GM23338 (cell line): Measurements from ENCODE around the gene APOBR. TPM values are rescaled to one million over a fixed set of nuclear protein-coding genes. Genes with fewer than 3 reads are reported as not detected.

Experiments
- ATAC-seq: fragments of 200-7000 bp; cut with Tn5 transposase; 3 replicates; pipeline ENCODE4 v1.9.1; 2020
- DNase-seq: peaks from one replicate; pipeline ENCODE4 v3.0.0-alpha.2; 2015; ENCODE audit warnings: low spot score
- H2AFZ ChIP-seq: fragments of 200-600 bp; sonication (generic); 2 replicates; pipeline ENCODE4 v1.8.0; 2016; ENCODE audit warnings: antibody characterized with exemption, mild to moderate bottlenecking, moderate library complexity
- H3F3A ChIP-seq: fragments of 200-600 bp; sonication (generic); replicated peaks from 2 replicates; pipeline ENCODE4 v1.8.0; 2017; ENCODE audit warnings: antibody characterized with exemption, mixed run types, low read depth
- H3K27ac ChIP-seq: fragments of 200-600 bp; sonication (generic); 2 replicates; pipeline ENCODE4 v1.6.1; 2016; ENCODE audit warnings: low read depth
- H3K27me3 ChIP-seq: fragments of 200-600 bp; sonication (generic); 2 replicates; pipeline ENCODE4 v1.8.0; 2016; ENCODE audit warnings: mild to moderate bottlenecking, mixed run types, moderate library complexity; ENCODE audit not compliant: insufficient read depth
- H3K36me3 ChIP-seq: fragments of 200-600 bp; sonication (generic); 2 replicates; pipeline ENCODE4 v1.8.0; 2016; ENCODE audit warnings: mild to moderate bottlenecking; ENCODE audit not compliant: insufficient read depth
- H3K4me1 ChIP-seq: fragments of 200-600 bp; sonication (generic); 2 replicates; pipeline ENCODE4 v1.8.0; 2016; ENCODE audit warnings: mild to moderate bottlenecking, moderate library complexity; ENCODE audit not compliant: insufficient read depth
- H3K4me2 ChIP-seq: fragments of 200-600 bp; sonication (generic); 2 replicates; pipeline ENCODE4 v1.7.1; 2017; ENCODE audit warnings: mixed run types
- H3K4me3 ChIP-seq: fragments of 200-600 bp; sonication (generic); 2 replicates; pipeline ENCODE4 v1.6.1; 2016; ENCODE audit warnings: mixed run types
- H3K79me2 ChIP-seq: fragments of 200-600 bp; sonication (generic); replicated peaks from 2 replicates; pipeline ENCODE4 v1.8.0; 2017; ENCODE audit warnings: mild to moderate bottlenecking; ENCODE audit not compliant: insufficient read depth
- H3K9me2 ChIP-seq: fragments of 200-600 bp; sonication (generic); 2 replicates; pipeline ENCODE4 v1.8.0; 2017; ENCODE audit not compliant: insufficient read depth
- H4K20me1 ChIP-seq: fragments of 200-600 bp; sonication (generic); replicated peaks from 2 replicates; pipeline ENCODE4 v1.8.0; 2017; ENCODE audit warnings: mild to moderate bottlenecking; ENCODE audit not compliant: insufficient read depth
- H3K27ac Mint-ChIP-seq: 2 replicates; pipeline ENCODE4 v1.8.0; 2020; ENCODE audit warnings: inconsistent platforms, mild to moderate bottlenecking, moderate library complexity, mixed read lengths
- H3K27me3 Mint-ChIP-seq: 3 replicates; pipeline ENCODE4 v1.8.0; 2022; ENCODE audit warnings: low read depth, mild to moderate bottlenecking, moderate library complexity, mixed read lengths, inconsistent platforms; ENCODE audit not compliant: insufficient read depth, poor library complexity
- H3K36me3 Mint-ChIP-seq: 3 replicates; pipeline ENCODE4 v1.8.0; 2021; ENCODE audit warnings: low read depth, mild to moderate bottlenecking, inconsistent platforms, moderate library complexity, mixed read lengths
- H3K4me1 Mint-ChIP-seq: 3 replicates; pipeline ENCODE4 v1.8.0; 2020; ENCODE audit warnings: mild to moderate bottlenecking, inconsistent platforms, mixed read lengths
- H3K4me3 Mint-ChIP-seq: 3 replicates; pipeline ENCODE4 v1.8.0; 2021; ENCODE audit warnings: moderate library complexity, mild to moderate bottlenecking, inconsistent platforms, mixed read lengths
- H3K9me3 Mint-ChIP-seq: 3 replicates; pipeline ENCODE4 v1.8.0; 2020; ENCODE audit warnings: moderate library complexity, mild to moderate bottlenecking, inconsistent platforms, mixed read lengths
- EZH2phosphoT487 ChIP-seq: fragments of 200-600 bp; sonication (generic); IDR thresholded peaks from one replicate; pipeline ENCODE4 v1.8.1; 2018; ENCODE audit warnings: antibody characterized with exemption; ENCODE audit not compliant: unreplicated experiment
- JUNB ChIP-seq: IDR thresholded peaks from one replicate; pipeline ENCODE4 v1.6.1; 2016; ENCODE audit warnings: antibody characterized with exemption; ENCODE audit not compliant: unreplicated experiment
- POLR2AphosphoS5 ChIP-seq: IDR thresholded peaks from 2 replicates; pipeline ENCODE4 v1.6.1; 2016; ENCODE audit warnings: antibody characterized with exemption, low read depth
- ZNF331 ChIP-seq: fragments of 250-450 bp; sonication (Bioruptor Pico); IDR thresholded peaks from 2 replicates; pipeline ENCODE4 v1.5.0; 2020; ENCODE audit warnings: low read depth, mild to moderate bottlenecking, moderate library complexity
- polyA plus RNA-seq: library from polyadenylated mRNA; unstranded; fragments of >200 nt; fragmentation: Nextera tagmentation; extraction: Ambion mirVana; gene quantifications from 2 replicates; pipeline ENCODE4 v1.2.1, GENCODE V29; 2016
- total RNA-seq: library from RNA; depleted of rRNA; stranded (reverse); fragments of >200 nt; shearing (Covaris generic); gene quantifications from 2 replicates; pipeline ENCODE4 v1.2.3, GENCODE V29; 2014
- TF ChIP-seq, protein P1 (sequence below): fragments of 250-450 bp; sonication (Bioruptor Pico); IDR thresholded peaks from 2 replicates; pipeline ENCODE4 v1.5.0; 2020; ENCODE audit warnings: mild to moderate bottlenecking, moderate library complexity

APOBR gene
- total and polyA plus RNA-seq, 2 experiments from 2014 or later: 0.07 TPM; not detected in 1

DNA sequence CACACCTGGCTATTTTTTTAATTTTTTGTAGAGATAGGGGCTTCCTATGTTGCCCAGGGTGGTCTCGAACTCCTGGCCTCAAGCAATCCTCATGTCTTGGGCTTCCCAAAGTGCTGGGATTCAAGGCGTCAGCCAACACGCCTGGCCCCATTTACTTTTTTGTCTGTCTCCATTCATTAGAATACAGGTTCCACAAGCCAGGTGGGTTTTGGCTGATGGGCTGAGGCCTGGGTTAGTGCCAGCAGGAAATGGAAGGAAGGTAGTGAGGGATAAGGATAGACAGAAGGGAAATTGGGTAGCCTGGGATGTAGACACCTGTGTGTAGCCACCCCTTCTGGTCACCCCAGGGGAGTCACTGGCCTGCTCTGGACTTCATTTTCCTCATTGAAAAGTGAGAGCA, 16.6 kb downstream of the APOBR start:
- H3K4me1 ChIP-seq: no peaks in the 10 kb centered on the region
- H3F3A ChIP-seq: no peaks in the 10 kb centered on the region
- Mint-ChIP-seq H3K27ac (peak overlapping the region; percentile 40; the same call in 1 of the 2 replicates), H3K4me3 (no peak overlapping the region), H3K27me3 (peaks cover 18% of the 10 kb centered on the region), H3K4me1 (no peaks in the 10 kb centered on the region), H3K9me3 (no peaks in the 10 kb centered on the region), H3K36me3 (no peaks in the 10 kb centered on the region)
- H3K79me2 ChIP-seq: no peaks in the 10 kb centered on the region
- H2AFZ ChIP-seq: no peak overlapping the region
- no peaks in the 10 kb centered on the region for H3K27me3 ChIP-seq
- H3K27ac ChIP-seq: no peak overlapping the region
- H4K20me1 ChIP-seq: no peaks in the 10 kb centered on the region
- ATAC-seq (no peak), DNase-seq (no peak)
- H3K4me2 ChIP-seq: no peak overlapping the region
- no peaks in the 10 kb centered on the region for H3K36me3 ChIP-seq
- H3K9me2 ChIP-seq: no peaks in the 10 kb centered on the region
- no peak overlapping the region for H3K4me3 ChIP-seq
- no peak for TF ChIP-seq ZNF331 (CRISPR knock-in tag)
- TF ChIP-seq, protein P1, sequence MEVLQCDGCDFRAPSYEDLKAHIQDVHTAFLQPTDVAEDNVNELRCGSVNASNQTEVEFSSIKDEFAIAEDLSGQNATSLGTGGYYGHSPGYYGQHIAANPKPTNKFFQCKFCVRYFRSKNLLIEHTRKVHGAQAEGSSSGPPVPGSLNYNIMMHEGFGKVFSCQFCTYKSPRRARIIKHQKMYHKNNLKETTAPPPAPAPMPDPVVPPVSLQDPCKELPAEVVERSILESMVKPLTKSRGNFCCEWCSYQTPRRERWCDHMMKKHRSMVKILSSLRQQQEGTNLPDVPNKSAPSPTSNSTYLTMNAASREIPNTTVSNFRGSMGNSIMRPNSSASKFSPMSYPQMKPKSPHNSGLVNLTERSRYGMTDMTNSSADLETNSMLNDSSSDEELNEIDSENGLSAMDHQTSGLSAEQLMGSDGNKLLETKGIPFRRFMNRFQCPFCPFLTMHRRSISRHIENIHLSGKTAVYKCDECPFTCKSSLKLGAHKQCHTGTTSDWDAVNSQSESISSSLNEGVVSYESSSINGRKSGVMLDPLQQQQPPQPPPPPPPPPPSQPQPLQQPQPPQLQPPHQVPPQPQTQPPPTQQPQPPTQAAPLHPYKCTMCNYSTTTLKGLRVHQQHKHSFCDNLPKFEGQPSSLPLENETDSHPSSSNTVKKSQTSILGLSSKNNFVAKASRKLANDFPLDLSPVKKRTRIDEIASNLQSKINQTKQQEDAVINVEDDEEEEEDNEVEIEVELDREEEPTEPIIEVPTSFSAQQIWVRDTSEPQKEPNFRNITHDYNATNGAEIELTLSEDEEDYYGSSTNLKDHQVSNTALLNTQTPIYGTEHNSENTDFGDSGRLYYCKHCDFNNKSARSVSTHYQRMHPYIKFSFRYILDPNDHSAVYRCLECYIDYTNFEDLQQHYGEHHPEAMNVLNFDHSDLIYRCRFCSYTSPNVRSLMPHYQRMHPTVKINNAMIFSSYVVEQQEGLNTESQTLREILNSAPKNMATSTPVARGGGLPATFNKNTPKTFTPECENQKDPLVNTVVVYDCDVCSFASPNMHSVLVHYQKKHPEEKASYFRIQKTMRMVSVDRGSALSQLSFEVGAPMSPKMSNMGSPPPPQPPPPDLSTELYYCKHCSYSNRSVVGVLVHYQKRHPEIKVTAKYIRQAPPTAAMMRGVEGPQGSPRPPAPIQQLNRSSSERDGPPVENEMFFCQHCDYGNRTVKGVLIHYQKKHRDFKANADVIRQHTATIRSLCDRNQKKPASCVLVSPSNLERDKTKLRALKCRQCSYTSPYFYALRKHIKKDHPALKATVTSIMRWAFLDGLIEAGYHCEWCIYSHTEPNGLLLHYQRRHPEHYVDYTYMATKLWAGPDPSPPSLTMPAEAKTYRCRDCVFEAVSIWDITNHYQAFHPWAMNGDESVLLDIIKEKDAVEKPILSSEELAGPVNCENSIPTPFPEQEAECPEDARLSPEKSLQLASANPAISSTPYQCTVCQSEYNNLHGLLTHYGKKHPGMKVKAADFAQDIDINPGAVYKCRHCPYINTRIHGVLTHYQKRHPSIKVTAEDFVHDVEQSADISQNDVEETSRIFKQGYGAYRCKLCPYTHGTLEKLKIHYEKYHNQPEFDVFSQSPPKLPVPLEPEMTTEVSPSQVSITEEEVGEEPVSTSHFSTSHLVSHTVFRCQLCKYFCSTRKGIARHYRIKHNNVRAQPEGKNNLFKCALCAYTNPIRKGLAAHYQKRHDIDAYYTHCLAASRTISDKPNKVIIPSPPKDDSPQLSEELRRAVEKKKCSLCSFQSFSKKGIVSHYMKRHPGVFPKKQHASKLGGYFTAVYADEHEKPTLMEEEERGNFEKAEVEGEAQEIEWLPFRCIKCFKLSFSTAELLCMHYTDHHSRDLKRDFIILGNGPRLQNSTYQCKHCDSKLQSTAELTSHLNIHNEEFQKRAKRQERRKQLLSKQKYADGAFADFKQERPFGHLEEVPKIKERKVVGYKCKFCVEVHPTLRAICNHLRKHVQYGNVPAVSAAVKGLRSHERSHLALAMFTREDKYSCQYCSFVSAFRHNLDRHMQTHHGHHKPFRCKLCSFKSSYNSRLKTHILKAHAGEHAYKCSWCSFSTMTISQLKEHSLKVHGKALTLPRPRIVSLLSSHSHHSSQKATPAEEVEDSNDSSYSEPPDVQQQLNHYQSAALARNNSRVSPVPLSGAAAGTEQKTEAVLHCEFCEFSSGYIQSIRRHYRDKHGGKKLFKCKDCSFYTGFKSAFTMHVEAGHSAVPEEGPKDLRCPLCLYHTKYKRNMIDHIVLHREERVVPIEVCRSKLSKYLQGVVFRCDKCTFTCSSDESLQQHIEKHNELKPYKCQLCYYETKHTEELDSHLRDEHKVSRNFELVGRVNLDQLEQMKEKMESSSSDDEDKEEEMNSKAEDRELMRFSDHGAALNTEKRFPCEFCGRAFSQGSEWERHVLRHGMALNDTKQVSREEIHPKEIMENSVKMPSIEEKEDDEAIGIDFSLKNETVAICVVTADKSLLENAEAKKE: no peak

DNA sequence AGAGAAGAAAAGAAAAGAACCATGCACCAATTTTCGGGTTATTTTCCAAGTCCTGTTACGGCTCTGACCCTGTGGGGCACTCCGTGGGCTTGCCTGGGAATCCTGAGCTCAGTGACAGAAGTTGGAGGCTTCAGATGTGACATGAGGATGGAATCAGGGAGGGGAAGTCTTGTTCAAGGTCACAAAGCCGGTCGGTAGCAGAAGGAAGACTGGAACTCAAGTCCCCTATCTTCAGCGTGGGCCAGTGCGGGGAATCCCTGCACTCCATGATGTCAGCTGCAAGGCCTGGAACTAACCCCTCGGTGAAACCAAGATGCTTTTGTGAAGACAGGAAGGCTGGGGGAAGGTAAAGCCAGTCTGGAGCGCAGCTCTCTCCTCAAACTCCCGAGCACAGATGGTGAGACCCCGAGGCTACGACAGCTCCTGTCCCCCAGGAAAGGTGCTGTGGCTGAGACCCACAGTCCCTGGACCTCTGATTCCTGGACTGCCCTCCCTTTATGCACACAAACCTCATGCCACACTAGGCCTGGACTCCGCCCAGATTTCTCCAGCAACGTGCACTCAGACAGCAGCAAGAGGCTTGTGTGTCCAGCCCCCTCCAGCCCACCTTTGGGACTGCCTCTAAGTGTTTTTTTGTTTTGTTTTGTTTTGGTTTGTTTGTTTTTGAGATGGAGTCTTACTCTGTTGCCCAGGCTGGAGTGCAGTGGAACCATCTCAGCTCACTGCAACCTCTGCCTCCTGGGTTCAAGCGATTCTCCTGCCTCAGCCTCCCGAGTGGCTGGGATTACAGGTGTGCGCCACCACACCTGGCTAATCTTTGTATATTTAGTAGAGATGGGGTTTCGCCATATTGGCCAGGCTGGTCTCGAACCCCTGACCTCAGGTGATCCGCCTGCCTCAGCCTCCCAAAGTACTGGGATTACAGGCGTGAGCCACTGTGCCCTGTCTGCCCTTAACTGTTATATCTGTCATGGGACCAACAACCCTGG, 17.7 kb downstream of the APOBR start:
- no peak overlapping the region for H3K4me3 ChIP-seq
- Mint-ChIP-seq H3K27ac (no peak overlapping the region), H3K4me3 (no peak overlapping the region), H3K9me3 (no peaks in the 10 kb centered on the region), H3K36me3 (no peaks in the 10 kb centered on the region), H3K4me1 (no peaks in the 10 kb centered on the region), H3K27me3 (peaks cover 10% of the 10 kb centered on the region)
- no peak overlapping the region for H3K27ac ChIP-seq
- H3K36me3 ChIP-seq: no peaks in the 10 kb centered on the region
- no peaks in the 10 kb centered on the region for H3K9me2 ChIP-seq
- no peaks in the 10 kb centered on the region for H3K79me2 ChIP-seq
- no peaks in the 10 kb centered on the region for H3F3A ChIP-seq
- ATAC-seq: no peak
- no peak for DNase-seq
- H4K20me1 ChIP-seq: no peaks in the 10 kb centered on the region
- H3K4me1 ChIP-seq: no peaks in the 10 kb centered on the region
- H3K27me3 ChIP-seq: no peaks in the 10 kb centered on the region
- H2AFZ ChIP-seq: no peak overlapping the region; the same call in 1 of the 2 replicates
- H3K4me2 ChIP-seq: no peak overlapping the region
- TF ChIP-seq EZH2phosphoT487 (no peak), JUNB (no peak), POLR2AphosphoS5 (no peak)
